ENCODE results near the gene PDE9A. TPM values are rescaled to one million over a fixed set of nuclear protein-coding genes. Genes with fewer than 3 reads are reported as not detected.

PDE9A gene
- total RNA-seq, 1 donor from 2014 or later, result 20.7 TPM

DNA sequence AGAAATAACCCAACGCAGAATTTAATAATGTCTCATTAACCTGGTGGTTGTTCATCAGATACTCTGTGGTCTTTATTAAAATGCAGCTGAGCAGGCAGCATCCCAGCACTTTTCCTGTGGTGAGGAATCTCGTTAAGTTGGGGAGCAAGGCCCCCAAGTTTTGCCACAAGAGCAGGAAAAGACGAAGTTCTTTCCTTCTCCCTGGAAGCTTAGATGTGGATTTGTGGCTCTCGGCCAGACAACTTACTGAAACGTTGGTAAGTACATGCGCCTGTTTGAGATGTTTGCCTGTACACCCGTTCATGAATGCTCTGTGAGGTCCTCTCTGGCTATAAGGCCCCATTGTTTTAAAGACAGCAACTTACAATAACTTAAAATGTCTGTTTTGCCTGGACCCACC lies 34.3 kb upstream of the PDE9A start:
- H3K27ac Mint-ChIP-seq (ENCODE audit: unreplicated experiment), result no peak overlapping the region
- TF ChIP-seq, protein P1, sequence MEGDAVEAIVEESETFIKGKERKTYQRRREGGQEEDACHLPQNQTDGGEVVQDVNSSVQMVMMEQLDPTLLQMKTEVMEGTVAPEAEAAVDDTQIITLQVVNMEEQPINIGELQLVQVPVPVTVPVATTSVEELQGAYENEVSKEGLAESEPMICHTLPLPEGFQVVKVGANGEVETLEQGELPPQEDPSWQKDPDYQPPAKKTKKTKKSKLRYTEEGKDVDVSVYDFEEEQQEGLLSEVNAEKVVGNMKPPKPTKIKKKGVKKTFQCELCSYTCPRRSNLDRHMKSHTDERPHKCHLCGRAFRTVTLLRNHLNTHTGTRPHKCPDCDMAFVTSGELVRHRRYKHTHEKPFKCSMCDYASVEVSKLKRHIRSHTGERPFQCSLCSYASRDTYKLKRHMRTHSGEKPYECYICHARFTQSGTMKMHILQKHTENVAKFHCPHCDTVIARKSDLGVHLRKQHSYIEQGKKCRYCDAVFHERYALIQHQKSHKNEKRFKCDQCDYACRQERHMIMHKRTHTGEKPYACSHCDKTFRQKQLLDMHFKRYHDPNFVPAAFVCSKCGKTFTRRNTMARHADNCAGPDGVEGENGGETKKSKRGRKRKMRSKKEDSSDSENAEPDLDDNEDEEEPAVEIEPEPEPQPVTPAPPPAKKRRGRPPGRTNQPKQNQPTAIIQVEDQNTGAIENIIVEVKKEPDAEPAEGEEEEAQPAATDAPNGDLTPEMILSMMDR (IDR thresholded peaks at IDR 0.05; ENCODE audit: unreplicated experiment), result no peak
- no peaks in the 10 kb centered on the region for H3K9me3 Mint-ChIP-seq (ENCODE audit: unreplicated experiment)
- H3K36me3 Mint-ChIP-seq (ENCODE audit: low read depth, unreplicated experiment), result no peaks in the 10 kb centered on the region
- H3K4me3 Mint-ChIP-seq (ENCODE audit: unreplicated experiment), result no peak overlapping the region
- H3K4me1 Mint-ChIP-seq (ENCODE audit: unreplicated experiment), result no peaks in the 10 kb centered on the region
- DNase-seq (ENCODE audit: low spot score), result no peak
- H3K27me3 Mint-ChIP-seq (ENCODE audit: unreplicated experiment), result no peaks in the 10 kb centered on the region

DNA sequence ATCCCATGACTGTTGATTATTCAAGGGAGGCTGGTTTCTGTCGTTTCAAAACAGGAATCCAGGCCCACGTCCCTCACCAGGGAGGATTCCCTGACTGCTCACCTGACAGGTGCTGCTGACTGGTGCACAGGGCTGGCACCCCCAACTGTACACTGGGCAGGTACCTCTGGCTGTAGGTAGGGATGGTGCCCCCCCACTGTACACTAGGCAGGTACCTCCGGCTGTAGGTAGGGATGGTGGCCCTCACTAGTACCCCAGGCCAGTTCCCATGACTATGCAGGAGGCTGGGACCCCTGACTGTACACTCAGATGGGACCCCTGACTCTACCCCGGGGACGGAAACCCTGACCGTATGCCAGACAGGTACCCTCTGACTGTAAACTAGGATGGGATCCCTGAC lies 33.6 kb upstream of the PDE9A start:
- Mint-ChIP-seq H3K9me3 (ENCODE audit: unreplicated experiment) (no peaks in the 10 kb centered on the region), H3K4me1 (ENCODE audit: unreplicated experiment) (no peaks in the 10 kb centered on the region), H3K27ac (ENCODE audit: unreplicated experiment) (no peak overlapping the region), H3K27me3 (ENCODE audit: unreplicated experiment) (no peaks in the 10 kb centered on the region), H3K36me3 (ENCODE audit: low read depth, unreplicated experiment) (no peaks in the 10 kb centered on the region), H3K4me3 (ENCODE audit: unreplicated experiment) (no peak overlapping the region)
- TF ChIP-seq, protein P1 (IDR thresholded peaks at IDR 0.05; ENCODE audit: unreplicated experiment), result no peak
- no peak for DNase-seq (ENCODE audit: low spot score)

DNA sequence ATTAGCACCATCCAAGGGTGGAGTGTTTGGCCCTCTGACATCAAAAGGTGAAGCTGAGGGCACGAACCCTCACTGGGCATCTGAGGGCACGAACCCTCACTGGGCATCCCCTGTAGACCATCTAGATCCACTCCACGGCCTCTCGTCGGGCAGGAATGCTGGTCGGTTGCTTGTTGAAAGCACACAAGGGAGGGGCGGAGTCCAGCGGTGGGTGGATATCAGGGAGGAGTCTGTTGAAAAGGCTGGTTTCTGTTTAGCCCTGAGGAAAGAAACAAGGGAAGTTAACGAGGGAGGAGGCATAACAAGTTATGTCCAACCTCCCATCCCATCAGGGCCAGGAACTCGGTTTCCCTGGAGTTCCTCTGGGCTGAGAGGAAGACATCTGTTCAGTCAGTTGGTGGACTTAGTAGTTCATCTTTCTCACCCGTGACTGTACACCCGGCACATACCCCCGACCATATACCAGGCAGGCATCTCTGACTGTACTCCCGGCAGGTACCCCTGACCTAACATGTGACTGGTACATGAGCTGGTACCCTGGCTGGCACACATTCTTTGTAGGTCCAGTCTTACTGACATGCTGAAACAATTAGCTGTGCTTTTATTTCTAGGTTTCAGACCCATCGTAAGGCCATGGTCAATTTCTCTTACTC lies 32.1 kb upstream of the PDE9A start:
- Mint-ChIP-seq H3K27me3 (ENCODE audit: unreplicated experiment) (no peaks in the 10 kb centered on the region), H3K4me1 (ENCODE audit: unreplicated experiment) (no peaks in the 10 kb centered on the region), H3K4me3 (ENCODE audit: unreplicated experiment) (no peak overlapping the region), H3K27ac (ENCODE audit: unreplicated experiment) (no peak overlapping the region), H3K36me3 (ENCODE audit: low read depth, unreplicated experiment) (no peaks in the 10 kb centered on the region), H3K9me3 (ENCODE audit: unreplicated experiment) (no peaks in the 10 kb centered on the region)
- TF ChIP-seq, protein P1 (IDR thresholded peaks at IDR 0.05; ENCODE audit: unreplicated experiment), result no peak
- DNase-seq (ENCODE audit: low spot score), result no peak

DNA sequence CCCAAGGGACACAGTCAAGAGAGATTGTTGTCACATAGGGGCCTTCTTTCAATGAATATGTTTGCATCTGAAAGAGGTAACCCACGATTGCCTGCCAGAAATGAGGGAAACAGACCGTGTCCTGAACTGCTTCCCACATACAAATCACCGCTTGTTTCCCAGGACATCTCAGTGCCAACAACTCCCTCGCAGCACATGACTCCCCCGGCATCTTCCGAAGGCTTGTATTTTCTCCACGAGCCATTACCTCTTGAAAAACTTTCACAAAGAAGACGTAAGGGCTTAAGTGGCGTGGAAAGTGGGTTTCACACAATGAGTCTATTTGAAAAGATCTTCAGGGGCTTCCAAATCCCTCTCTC lies 31.6 kb upstream of the PDE9A start:
- Mint-ChIP-seq H3K36me3 (ENCODE audit: low read depth, unreplicated experiment) (no peaks in the 10 kb centered on the region), H3K4me3 (ENCODE audit: unreplicated experiment) (no peak overlapping the region), H3K27me3 (ENCODE audit: unreplicated experiment) (no peaks in the 10 kb centered on the region), H3K9me3 (ENCODE audit: unreplicated experiment) (no peaks in the 10 kb centered on the region), H3K4me1 (ENCODE audit: unreplicated experiment) (no peaks in the 10 kb centered on the region), H3K27ac (ENCODE audit: unreplicated experiment) (no peak overlapping the region)
- DNase-seq (ENCODE audit: low spot score), result no peak
- TF ChIP-seq, protein P1 (IDR thresholded peaks at IDR 0.05; ENCODE audit: unreplicated experiment), result no peak

DNA sequence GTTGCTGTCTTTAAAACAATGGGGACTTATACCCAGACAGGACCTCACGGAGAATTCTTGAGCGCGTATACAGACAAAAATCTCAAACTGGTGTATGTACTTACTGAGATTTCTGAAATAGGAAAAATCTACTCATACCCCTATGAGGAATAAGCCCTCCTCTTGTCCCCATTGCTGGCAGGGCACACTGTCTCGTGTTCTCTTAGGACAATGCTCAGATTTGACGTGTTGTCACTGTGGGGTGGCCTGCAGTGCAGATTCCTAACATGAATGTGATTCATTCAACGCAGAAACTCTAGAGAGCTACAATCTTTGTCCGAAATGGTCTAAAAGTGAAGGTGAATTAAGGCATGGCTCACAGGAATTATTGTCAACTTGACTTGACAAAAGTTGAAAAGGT lies 31.1 kb upstream of the PDE9A start:
- DNase-seq (ENCODE audit: low spot score), result no peak
- H3K4me1 Mint-ChIP-seq (ENCODE audit: unreplicated experiment), result no peaks in the 10 kb centered on the region
- no peaks in the 10 kb centered on the region for H3K27me3 Mint-ChIP-seq (ENCODE audit: unreplicated experiment)
- TF ChIP-seq, protein P1 (IDR thresholded peaks at IDR 0.05; ENCODE audit: unreplicated experiment), result no peak
- no peaks in the 10 kb centered on the region for H3K9me3 Mint-ChIP-seq (ENCODE audit: unreplicated experiment)
- H3K27ac Mint-ChIP-seq (ENCODE audit: unreplicated experiment), result no peak overlapping the region
- no peaks in the 10 kb centered on the region for H3K36me3 Mint-ChIP-seq (ENCODE audit: low read depth, unreplicated experiment)
- H3K4me3 Mint-ChIP-seq (ENCODE audit: unreplicated experiment), result no peak overlapping the region

Measured in endothelial cell (in vitro differentiated cells).